ENCODE measurements around the gene NMNAT2.

DNA sequence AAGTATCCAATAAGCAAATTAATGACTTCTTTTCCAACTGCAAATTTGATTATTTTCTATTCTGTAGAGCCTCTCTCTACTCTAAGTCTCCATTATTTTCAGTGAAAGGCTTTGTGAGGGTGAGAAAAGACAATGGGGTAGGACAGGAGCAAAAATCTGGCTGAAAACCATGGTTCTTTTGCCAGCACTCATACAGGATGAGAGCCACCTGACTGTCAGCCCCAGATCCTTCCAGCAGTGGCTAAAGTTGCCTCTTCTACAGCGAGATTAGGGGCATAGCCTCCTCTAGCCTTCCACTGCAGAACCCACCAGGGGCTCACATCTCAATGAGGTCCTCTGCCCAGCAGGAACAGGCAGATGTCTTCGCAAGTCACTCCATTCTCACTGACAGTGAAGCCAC lies 23.7 kb downstream of the NMNAT2 start:
- TF ChIP-seq, protein P1, sequence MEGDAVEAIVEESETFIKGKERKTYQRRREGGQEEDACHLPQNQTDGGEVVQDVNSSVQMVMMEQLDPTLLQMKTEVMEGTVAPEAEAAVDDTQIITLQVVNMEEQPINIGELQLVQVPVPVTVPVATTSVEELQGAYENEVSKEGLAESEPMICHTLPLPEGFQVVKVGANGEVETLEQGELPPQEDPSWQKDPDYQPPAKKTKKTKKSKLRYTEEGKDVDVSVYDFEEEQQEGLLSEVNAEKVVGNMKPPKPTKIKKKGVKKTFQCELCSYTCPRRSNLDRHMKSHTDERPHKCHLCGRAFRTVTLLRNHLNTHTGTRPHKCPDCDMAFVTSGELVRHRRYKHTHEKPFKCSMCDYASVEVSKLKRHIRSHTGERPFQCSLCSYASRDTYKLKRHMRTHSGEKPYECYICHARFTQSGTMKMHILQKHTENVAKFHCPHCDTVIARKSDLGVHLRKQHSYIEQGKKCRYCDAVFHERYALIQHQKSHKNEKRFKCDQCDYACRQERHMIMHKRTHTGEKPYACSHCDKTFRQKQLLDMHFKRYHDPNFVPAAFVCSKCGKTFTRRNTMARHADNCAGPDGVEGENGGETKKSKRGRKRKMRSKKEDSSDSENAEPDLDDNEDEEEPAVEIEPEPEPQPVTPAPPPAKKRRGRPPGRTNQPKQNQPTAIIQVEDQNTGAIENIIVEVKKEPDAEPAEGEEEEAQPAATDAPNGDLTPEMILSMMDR (IDR thresholded peaks at IDR 0.05; ENCODE audit: low read depth, low read length) = no peak
- TF ChIP-seq EZH2phosphoT487 (IDR thresholded peaks at IDR 0.05; ENCODE audit: low read depth) = no peak

Data from OCI-LY3 (cell line).